Endodermal cell (in vitro differentiated cells): ENCODE measurements around the gene FCRL4. TPM values are rescaled to one million over a fixed set of nuclear protein-coding genes. Genes with fewer than 3 reads are reported as not detected.

Experiments used
- DNase-seq: peaks from one replicate; pipeline ENCODE4 v3.0.0-alpha.2; 2017
- H3K27ac ChIP-seq: 2 replicates; pipeline ENCODE4 v1.5.1; 2013; ENCODE audit warnings: mild to moderate bottlenecking, low read depth, low read length, moderate library complexity
- H3K27me3 ChIP-seq: 2 replicates; pipeline ENCODE4 v1.6.1; 2013; ENCODE audit warnings: mild to moderate bottlenecking, low read length, moderate library complexity; ENCODE audit not compliant: insufficient read depth, control insufficient read depth, poor library complexity, severe bottlenecking
- H3K36me3 ChIP-seq: 2 replicates; pipeline ENCODE4 v1.7.0; 2013; ENCODE audit warnings: mild to moderate bottlenecking, low read length, moderate library complexity; ENCODE audit not compliant: control insufficient read depth, insufficient read depth
- H3K4me1 ChIP-seq: one replicate; pipeline ENCODE4 v1.7.0; 2013; ENCODE audit warnings: low read length; ENCODE audit not compliant: control insufficient read depth, insufficient read depth
- H3K4me3 ChIP-seq: 2 replicates; pipeline ENCODE4 v1.5.1; 2013; ENCODE audit warnings: mild to moderate bottlenecking, low read length, moderate library complexity
- H3K9ac ChIP-seq: 2 replicates; pipeline ENCODE4 v1.6.1; 2013; ENCODE audit warnings: mild to moderate bottlenecking, low read length, moderate library complexity; ENCODE audit not compliant: poor library complexity, severe bottlenecking; ENCODE audit errors: extremely low read depth
- H3K9me3 ChIP-seq: 2 replicates; pipeline ENCODE4 v1.6.1; 2013; ENCODE audit warnings: mild to moderate bottlenecking, low read length, moderate library complexity; ENCODE audit not compliant: control insufficient read depth
- H3K27ac Mint-ChIP-seq: 2 replicates; pipeline ENCODE4 v1.8.0; 2020; ENCODE audit warnings: mixed read lengths
- H3K27me3 Mint-ChIP-seq: 2 replicates; pipeline ENCODE4 v1.8.0; 2021; ENCODE audit warnings: mild to moderate bottlenecking, mixed read lengths; ENCODE audit not compliant: insufficient read depth
- H3K36me3 Mint-ChIP-seq: 2 replicates; pipeline ENCODE4 v1.8.0; 2020; ENCODE audit warnings: low read depth, mixed read lengths
- H3K4me1 Mint-ChIP-seq: 2 replicates; pipeline ENCODE4 v1.8.0; 2020; ENCODE audit warnings: mixed read lengths
- H3K4me3 Mint-ChIP-seq: 2 replicates; pipeline ENCODE4 v1.8.0; 2020; ENCODE audit warnings: mild to moderate bottlenecking, moderate library complexity, mixed read lengths
- H3K9me3 Mint-ChIP-seq: 2 replicates; pipeline ENCODE4 v1.8.0; 2020; ENCODE audit warnings: mild to moderate bottlenecking, mixed read lengths
- CTCF ChIP-seq: fragments of 200-600 bp; sonication (generic); conservative IDR thresholded peaks from 2 replicates; pipeline ENCODE4 v1.5.0; 2021; ENCODE audit warnings: antibody characterized with exemption, mild to moderate bottlenecking
- WGBS, 2 experiments: methylation state at CpG; one replicate each; pipeline versions ENCODE4 v1.1.5 to v1.1.7; 2013; ENCODE audit warnings: missing lambda C conversion rate in 2 of 2, mixed read lengths in 1 of 2; ENCODE audit not compliant: insufficient coverage in 1 of 2, insufficient read length in 1 of 2; 5-methylcytosine and 5-hydroxymethylcytosine counted together
- total RNA-seq, 2 donors: library from RNA; stranded (reverse); fragmentation: NEBNext Ultra II Directional in 1 of 2; extraction: Animal tissue kit (Norgen Biotek cat#: 25700) in 1 of 2; gene quantifications; 2 replicates in 1 of 2; 3 replicates in 1 of 2; pipeline ENCODE4 v1.2.1, GENCODE V29; 2021

The FCRL4 gene
- total RNA-seq, 2 donors from 2014 or later: not detected

- H3K9me3 Mint-ChIP-seq: peaks cover 26% of the 10 kb centered on the region
- no peak overlapping the region for H3K4me3 Mint-ChIP-seq
- peak overlapping the region; percentile 37 for H3K27ac Mint-ChIP-seq
- H3K4me1 Mint-ChIP-seq: peaks cover 12% of the 10 kb centered on the region
- Histone ChIP-seq H3K4me1 (no peaks in the 10 kb centered on the region), H3K27ac (no peak overlapping the region), H3K9me3 (no peaks in the 10 kb centered on the region), H3K9ac (no peak overlapping the region), H3K27me3 (no peaks in the 10 kb centered on the region), H3K36me3 (no peaks in the 10 kb centered on the region), H3K4me3 (no peak overlapping the region)
- no peak for TF ChIP-seq CTCF
- no peak for DNase-seq
- peaks cover 2% of the 10 kb centered on the region for H3K27me3 Mint-ChIP-seq
- no peaks in the 10 kb centered on the region for H3K36me3 Mint-ChIP-seq
These were observed 58.3 kb downstream of the FCRL4 start for GRCh38 chr1:157539568-157539967.

DNA sequence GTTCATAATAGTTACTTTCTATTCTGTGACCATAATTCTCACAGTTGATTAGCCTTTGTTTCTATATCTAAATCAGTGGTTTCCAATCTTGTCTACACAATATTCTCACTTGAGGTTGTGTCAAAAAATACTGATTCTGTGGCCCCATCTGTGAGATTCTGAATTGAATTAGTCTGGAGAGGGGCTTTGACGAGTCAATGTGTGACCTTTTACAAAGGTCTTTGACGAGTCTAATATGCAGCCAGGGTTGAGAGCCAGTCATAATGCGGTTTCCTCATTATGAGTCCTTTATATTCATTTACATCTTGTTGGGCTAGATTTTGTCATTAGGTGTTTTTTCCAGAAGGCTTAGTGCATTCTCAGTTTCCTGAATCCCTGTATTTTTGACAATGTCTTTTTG, 65.3 kb downstream of the FCRL4 start:
- DNase-seq: no peak
- no peak overlapping the region for H3K4me3 Mint-ChIP-seq
- H3K4me1 Mint-ChIP-seq: no peaks in the 10 kb centered on the region
- Histone ChIP-seq H3K4me3 (no peak overlapping the region), H3K9me3 (no peaks in the 10 kb centered on the region), H3K27ac (no peak overlapping the region), H3K4me1 (no peaks in the 10 kb centered on the region), H3K36me3 (no peaks in the 10 kb centered on the region), H3K9ac (no peak overlapping the region), H3K27me3 (no peaks in the 10 kb centered on the region)
- H3K9me3 Mint-ChIP-seq: peaks cover 15% of the 10 kb centered on the region
- H3K36me3 Mint-ChIP-seq: no peaks in the 10 kb centered on the region
- H3K27ac Mint-ChIP-seq: no peak overlapping the region
- 92 to 100% methylated on average over 3 of the region's 3 CpGs for WGBS, 2 experiments
- no peak for TF ChIP-seq CTCF
- no peaks in the 10 kb centered on the region for H3K27me3 Mint-ChIP-seq

GRCh38 chr1:157523774-157524493, 74.0 kb downstream of the FCRL4 start:
- no peak for DNase-seq
- no peaks in the 10 kb centered on the region for H3K4me1 Mint-ChIP-seq
- H3K27ac Mint-ChIP-seq: no peak overlapping the region
- no peak for TF ChIP-seq CTCF
- no peaks in the 10 kb centered on the region for H3K36me3 Mint-ChIP-seq
- Histone ChIP-seq H3K27me3 (no peaks in the 10 kb centered on the region), H3K9ac (no peak overlapping the region), H3K36me3 (no peaks in the 10 kb centered on the region), H3K9me3 (no peaks in the 10 kb centered on the region), H3K4me1 (no peaks in the 10 kb centered on the region), H3K27ac (no peak overlapping the region), H3K4me3 (no peak overlapping the region)
- 92 to 93% methylated on average over 3 to 5 of the region's 5 CpGs for WGBS, 2 experiments
- H3K27me3 Mint-ChIP-seq: no peaks in the 10 kb centered on the region
- no peak overlapping the region for H3K4me3 Mint-ChIP-seq
- H3K9me3 Mint-ChIP-seq: no peaks in the 10 kb centered on the region

Other genes with a start within 250 kb of the FCRL4 start
- gene FCRL5, start 45.6 kb downstream of the FCRL4 start, total RNA-seq: 1 to 10 TPM in 1 of 2 donors, not detected in 1; 1.1 TPM
- not detected for gene FCRL3, start 102.7 kb upstream of the FCRL4 start, total RNA-seq
- not detected for gene FCRL2, start 179.0 kb upstream of the FCRL4 start, total RNA-seq
- not detected for gene FCRL1, start 222.0 kb upstream of the FCRL4 start, total RNA-seq
- gene CD5L, start 243.7 kb upstream of the FCRL4 start, total RNA-seq: not detected